A204.1 (cell line): ENCODE results near the gene ACTMAP.
"Not testable (repeated sequence)": the region's sequence is repeated elsewhere in the genome, so short reads cannot be mapped to it uniquely, and the experiment has no call there.

Experiments
- FAIRE-seq: peaks from 2 replicates; lab custom pipeline; 2012; peaks lifted over from hg19 to GRCh38; lab: Jason Lieb, UNC

ACTMAP gene, protein sequence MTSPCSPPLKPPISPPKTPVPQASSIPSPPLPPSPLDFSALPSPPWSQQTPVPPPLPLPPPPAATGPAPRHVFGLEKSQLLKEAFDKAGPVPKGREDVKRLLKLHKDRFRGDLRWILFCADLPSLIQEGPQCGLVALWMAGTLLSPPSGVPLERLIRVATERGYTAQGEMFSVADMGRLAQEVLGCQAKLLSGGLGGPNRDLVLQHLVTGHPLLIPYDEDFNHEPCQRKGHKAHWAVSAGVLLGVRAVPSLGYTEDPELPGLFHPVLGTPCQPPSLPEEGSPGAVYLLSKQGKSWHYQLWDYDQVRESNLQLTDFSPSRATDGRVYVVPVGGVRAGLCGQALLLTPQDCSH

DNA sequence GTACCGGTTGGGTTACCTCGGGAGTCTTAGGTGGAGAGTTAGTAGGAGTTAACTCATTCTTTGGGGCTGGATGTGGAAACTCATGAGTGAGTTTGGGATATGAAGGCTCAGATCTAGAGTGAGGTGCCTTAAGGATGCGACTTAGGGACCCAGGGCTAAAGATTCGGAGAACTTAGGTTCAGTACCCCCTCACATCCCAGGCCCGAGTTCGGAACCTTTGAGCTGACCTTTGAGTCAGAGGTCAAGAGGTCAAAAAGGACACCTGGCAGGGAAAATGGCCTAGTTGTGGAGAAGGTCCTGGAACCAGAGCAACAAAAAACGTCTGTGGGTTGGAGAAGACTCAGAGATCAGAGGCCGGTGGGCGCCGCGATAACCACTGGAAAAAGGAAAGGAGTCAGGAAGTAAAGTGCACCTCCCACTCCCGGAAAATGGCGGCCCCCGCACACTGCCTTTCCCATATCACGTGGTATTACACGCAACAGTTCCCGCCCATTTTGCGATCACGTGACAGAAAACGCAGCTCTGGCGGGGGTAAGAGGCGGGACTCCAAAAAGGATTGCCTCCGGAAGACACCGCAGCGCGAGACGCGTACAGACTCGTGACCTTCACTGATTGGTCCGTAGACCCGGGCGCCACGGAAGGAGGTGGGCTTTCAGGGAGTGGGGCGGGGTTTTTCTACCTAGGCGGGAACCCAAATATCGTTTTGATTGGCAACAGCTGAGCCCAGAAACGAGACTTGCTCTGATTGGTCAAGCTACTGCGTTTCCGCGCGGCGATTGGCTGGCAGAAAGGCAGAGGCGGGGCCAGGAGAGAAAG is at the start of gene ACTMAP:
Gene ACTMAP, minus strand, starts transcription at position 420 of the 816 bp plus-strand sequence. CDS start 674 bp downstream, outside the sequence.
- FAIRE-seq, result peak; percentile 99

- FAIRE-seq, result no peak
Observed at GRCh38 chr19:40799558-40800338, 49.5 kb upstream of the ACTMAP start.

- peak; percentile 94 for FAIRE-seq
Observed at GRCh38 chr19:40798683-40799557, 48.6 kb upstream of the ACTMAP start, which contains the start of gene EGLN2. TSS of gene EGLN2 (plus strand) at chr19:40799191. CDS start at chr19:40800573, 1,382 bp downstream.

DNA sequence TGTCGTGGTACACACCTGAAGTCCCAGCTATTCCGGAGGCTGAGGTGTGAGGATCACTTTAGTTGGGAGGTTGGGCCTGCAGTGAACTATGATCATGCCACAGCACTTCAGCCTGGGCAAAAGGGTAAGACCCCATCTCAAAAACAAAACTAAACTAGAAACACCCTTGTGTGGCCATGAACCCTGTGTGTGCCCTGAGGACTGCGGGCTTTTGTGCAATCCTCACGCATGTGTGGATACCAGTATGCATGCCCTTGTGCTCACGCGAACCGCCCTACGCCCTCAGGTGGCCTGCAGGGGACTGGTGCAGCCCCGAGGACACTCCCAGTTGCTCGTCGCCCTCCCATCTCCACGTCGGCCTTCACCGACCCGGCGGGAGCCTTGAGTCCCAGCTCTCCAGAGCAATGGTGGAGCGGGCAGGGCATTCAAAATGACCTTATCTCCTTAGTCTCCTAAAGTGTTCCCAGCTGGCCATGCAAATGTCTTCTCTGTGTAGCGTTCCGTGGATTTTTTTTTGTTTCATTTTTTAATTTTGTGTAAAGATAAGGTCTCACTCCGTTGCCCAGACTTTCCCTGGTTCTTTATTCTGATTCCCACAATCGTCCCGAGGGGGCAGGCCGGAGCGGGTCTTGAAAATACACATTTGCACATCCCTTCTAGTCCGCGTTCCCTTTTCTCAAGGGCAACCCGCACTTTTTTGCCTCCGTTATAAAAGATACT is 47.8 kb upstream of the ACTMAP start:
- no peak for FAIRE-seq

DNA sequence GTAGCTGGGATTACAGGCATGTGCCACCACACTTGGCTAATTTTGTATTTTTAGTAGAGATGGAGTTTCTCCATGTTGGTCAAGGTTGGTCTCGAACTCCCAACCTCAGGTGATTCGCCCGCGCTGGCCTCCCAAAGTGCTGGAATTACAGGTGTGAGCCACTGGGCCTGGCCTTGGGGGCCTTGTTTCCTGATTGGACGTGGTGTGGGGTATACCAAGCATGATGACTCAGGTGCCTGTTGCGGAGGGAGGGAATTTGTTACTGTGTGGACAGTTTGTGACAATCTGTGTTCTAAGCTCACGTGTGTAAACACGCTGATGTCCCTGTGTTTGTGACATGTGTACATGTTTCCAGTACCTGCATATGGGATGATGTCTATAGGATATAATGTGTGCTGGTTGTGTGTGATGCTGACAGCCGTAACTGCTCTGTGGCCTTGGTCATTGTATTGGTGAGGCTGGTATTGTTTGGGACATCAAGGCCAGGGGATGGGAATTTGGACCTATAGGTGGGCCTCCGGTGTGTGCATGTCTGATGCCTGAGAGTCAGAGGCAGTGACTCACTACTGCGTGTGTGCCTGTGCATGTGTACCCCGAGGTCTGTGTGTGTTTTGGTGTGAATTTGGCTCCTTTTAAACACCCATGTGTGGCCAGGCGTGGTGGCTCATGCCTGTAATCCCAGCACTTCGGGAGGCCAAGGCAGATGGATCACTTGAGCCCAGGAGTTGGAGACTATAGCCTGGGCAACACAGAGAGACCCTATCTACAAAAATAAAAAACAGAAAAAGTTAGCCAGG is 47.1 kb upstream of the ACTMAP start:
- no peak for FAIRE-seq

DNA sequence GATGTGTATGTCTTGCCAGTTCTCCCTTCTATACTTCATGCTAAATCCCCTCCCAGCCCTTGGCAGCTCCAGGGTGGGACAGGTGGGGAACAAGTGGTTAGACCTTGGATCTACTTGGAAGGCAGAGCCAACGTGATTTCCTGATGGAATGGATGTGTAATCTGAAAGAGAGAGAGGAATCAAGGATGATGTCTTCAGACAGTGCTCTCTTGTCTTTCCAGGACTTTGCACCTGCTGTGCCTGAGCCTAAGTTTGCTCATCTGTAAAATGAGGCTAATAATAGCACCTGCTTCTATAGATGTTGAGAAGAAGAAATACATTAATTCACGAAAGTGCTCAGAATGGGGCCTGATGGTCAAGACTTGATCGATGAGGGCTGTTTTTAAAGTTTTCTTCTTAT is 41.7 kb upstream of the ACTMAP start:
- FAIRE-seq, result no peak

- FAIRE-seq, result no peak
Observed at GRCh38 chr19:40791349-40791748, 41.1 kb upstream of the ACTMAP start.

DNA sequence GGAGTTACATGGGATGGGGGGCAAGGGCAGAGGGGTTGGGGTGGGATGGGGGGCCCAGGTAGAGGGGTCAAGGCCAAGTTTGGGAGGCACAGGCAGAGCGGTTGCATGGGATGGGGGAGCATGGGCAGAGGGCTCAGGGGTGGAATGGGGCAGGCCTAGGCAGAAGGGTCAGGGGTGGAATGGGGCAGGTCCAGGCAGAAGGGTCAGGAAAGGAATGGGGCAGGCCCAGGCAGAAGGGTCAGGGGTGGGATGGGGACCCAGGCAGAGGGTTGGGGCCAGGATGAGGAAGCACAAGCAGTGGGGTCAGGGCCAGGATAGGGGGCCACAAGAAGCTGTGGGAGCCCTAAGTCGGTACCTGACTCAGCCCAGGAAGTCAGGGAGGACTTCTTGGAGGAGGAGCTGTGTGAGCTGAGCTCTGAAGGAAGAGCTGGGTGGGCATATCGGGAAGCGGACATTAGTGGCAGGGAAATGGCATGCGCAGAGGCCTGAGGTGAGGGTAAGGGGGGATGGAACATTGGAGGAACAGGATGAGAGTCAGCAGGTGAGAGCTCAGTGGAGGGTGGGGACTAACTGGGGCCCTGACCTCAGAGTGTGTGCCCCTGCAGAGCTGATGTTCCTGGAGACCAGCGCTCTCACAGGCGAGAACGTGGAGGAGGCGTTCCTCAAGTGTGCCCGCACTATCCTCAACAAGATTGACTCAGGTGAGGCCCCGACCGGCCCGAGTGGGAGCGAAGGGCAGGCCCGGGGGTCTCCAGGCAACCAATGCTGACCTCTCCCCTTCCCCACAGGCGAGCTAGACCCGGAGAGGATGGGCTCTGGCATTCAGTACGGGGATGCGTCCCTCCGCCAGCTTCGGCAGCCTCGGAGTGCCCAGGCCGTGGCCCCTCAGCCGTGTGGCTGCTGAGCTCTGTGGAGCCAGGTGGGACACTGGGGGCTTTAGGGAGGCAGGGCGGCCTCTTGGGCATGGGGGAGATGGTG is 36.1 kb upstream of the ACTMAP start:
- no peak for FAIRE-seq

DNA sequence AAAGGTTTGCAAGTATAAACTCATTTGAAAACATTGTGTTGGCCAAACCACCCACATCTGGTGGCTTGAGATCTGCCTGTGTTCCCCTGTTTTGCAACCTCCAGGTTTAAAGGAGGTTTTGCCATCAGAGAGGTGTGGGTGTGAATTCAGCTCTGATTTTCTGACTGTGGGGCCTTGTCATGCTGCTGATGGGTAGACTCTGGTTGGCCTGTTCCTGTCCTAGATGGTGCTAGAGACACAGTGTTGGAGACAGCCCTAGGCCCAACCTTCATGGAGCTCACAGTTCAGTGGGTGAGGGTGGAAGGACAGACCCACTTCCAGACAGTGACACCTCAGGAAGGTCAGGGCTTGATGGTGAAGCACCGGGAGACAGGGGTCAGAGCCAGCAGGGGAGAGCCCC is 35.2 kb upstream of the ACTMAP start:
- FAIRE-seq, result no peak

GRCh38 chr19:40784146-40784545 is 33.9 kb upstream of the ACTMAP start:
- not testable (repeated sequence) for FAIRE-seq

DNA sequence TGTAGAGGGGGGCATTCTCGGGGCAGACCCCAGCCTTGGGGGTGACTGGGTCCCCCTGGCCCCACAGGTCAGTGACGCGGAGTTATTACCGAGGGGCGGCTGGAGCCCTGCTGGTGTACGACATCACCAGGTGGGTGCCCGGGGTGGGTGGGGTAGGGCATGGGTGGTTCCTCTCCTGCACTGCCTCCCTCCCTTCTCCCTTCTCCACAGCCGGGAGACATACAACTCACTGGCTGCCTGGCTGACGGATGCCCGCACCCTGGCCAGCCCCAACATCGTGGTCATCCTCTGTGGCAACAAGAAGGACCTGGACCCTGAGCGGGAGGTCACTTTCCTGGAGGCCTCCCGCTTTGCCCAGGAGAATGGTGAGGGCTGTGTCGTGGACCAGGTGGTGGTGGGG is 33.4 kb upstream of the ACTMAP start:
- FAIRE-seq, result no peak

GRCh38 chr19:40781140-40781539 is 30.9 kb upstream of the ACTMAP start:
- FAIRE-seq, result no peak

DNA sequence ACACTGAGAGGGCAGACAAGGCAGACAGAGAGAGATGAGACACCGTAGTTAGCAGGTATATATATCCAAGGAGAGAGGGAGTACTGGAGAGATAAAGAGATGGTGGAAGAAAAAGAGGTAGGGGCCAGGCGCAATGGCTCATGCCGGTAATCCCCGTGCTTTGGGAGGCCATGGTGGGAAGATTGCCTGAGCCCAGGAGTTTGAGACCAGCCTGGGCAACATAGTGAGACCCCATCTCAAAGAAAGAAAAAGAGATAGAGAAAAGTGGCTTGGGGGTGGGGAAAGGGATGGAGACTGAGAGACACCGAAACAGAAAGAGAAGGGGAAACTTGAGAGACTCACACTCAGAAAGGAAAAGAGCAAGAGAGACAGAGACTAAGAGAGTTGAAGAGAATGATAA is 30.3 kb upstream of the ACTMAP start:
- FAIRE-seq, result no peak

DNA sequence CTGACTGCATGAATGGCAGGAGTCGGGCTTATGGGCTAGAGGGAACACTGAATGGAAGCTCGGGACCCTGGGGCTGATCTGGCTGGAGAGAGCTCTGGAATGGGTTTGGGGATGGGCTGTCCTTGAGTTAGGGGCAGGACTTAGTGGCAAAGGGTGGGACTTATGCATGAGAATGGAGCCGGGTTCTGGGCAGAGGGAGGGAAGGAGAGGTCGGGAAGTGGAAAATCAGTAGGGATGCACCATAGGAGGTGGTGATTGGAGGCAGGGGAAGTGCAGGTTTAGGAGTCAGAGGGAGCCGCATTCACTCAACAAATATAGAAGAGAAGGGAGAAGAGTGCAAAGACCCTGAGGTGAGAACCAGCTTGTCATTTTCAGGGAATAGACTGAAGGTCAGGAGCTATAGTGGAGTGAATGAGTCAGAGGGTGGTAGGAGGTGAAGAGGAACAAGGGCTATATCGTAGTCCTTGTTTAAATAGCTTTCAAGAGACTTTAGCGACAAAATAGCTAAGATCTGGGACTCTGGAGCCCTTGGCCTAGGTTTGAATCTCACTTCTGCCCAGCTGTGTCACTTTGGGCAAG is 28.5 kb upstream of the ACTMAP start:
- FAIRE-seq, result no peak

GRCh38 chr19:40777937-40778705 is 27.8 kb upstream of the ACTMAP start, which contains the start of gene RAB4B:
TSS of gene RAB4B (plus strand) at chr19:40778247. CDS start at chr19:40778376, 129 bp downstream.
- FAIRE-seq, result peak; percentile 95

- no peak for FAIRE-seq
Observed at GRCh38 chr19:40777645-40777936, 27.3 kb upstream of the ACTMAP start.

- FAIRE-seq, result no peak
Observed at GRCh38 chr19:40776932-40777644, 26.8 kb upstream of the ACTMAP start.
